Endothelial cell (in vitro differentiated cells): ENCODE results near the gene SRL. TPM values are rescaled to one million over a fixed set of nuclear protein-coding genes. Genes with fewer than 3 reads are reported as not detected.
"Not testable (repeated sequence)": the region's sequence is repeated elsewhere in the genome, so short reads cannot be mapped to it uniquely, and the experiment has no call there.

Experiments used
- DNase-seq: peaks from one replicate; pipeline ENCODE4 v3.0.0; 2021; ENCODE audit warnings: low spot score
- H3K27ac Mint-ChIP-seq: one replicate; pipeline ENCODE4 v1.8.0; 2021; ENCODE audit warnings: mixed read lengths, inconsistent platforms; ENCODE audit not compliant: unreplicated experiment
- H3K27me3 Mint-ChIP-seq: one replicate; pipeline ENCODE4 v1.8.0; 2021; ENCODE audit warnings: mild to moderate bottlenecking, moderate library complexity, mixed read lengths, inconsistent platforms; ENCODE audit not compliant: unreplicated experiment
- H3K36me3 Mint-ChIP-seq: one replicate; pipeline ENCODE4 v1.8.0; 2021; ENCODE audit warnings: mild to moderate bottlenecking, low read depth, mixed read lengths, inconsistent platforms; ENCODE audit not compliant: unreplicated experiment
- H3K4me1 Mint-ChIP-seq: one replicate; pipeline ENCODE4 v1.8.0; 2021; ENCODE audit warnings: mild to moderate bottlenecking, mixed read lengths, inconsistent platforms; ENCODE audit not compliant: unreplicated experiment
- H3K4me3 Mint-ChIP-seq: one replicate; pipeline ENCODE4 v1.8.0; 2021; ENCODE audit warnings: mild to moderate bottlenecking, mixed read lengths, inconsistent platforms; ENCODE audit not compliant: unreplicated experiment
- H3K9me3 Mint-ChIP-seq: one replicate; pipeline ENCODE4 v1.8.0; 2021; ENCODE audit warnings: mixed read lengths, inconsistent platforms; ENCODE audit not compliant: unreplicated experiment
- total RNA-seq: library from RNA; stranded (reverse); fragmentation: NEBNext Ultra II Directional; extraction: Animal tissue kit (Norgen Biotek cat#: 25700); gene quantifications from one replicate; pipeline ENCODE4 v1.2.1, GENCODE V29; 2021; ENCODE audit not compliant: unreplicated experiment
- TF ChIP-seq, protein P1 (sequence below): fragments of 200-600 bp; sonication (generic); IDR thresholded peaks from one replicate; pipeline ENCODE4 v1.5.0; 2021; ENCODE audit warnings: antibody characterized with exemption; ENCODE audit not compliant: unreplicated experiment

The SRL gene
- total RNA-seq, 1 donor from 2014 or later = 0.26 TPM

DNA sequence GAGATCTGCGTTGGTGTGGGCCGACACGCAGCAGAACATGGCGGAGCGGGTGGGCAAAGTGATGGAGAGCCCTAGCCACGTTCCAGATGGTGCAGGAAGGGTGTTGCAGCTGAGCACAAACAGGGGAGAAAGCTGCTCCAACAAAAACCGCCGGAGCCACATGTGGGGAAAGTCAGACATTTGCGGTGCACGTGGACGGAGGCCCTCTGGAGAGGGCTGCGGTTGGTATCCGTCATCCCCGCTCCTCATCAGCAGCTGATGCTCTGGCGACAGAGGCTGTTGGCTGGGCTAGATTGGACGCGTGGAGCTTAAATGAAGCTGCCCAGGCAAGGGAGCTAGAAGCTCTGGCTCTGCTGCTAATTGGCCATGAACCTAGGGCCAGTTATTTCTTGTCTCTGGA lies 82.2 kb downstream of the SRL start:
- no peaks in the 10 kb centered on the region for H3K36me3 Mint-ChIP-seq
- H3K4me1 Mint-ChIP-seq = no peaks in the 10 kb centered on the region
- DNase-seq = no peak
- no peak overlapping the region for H3K4me3 Mint-ChIP-seq
- H3K27ac Mint-ChIP-seq = no peak overlapping the region
- no peaks in the 10 kb centered on the region for H3K9me3 Mint-ChIP-seq
- TF ChIP-seq, protein P1, sequence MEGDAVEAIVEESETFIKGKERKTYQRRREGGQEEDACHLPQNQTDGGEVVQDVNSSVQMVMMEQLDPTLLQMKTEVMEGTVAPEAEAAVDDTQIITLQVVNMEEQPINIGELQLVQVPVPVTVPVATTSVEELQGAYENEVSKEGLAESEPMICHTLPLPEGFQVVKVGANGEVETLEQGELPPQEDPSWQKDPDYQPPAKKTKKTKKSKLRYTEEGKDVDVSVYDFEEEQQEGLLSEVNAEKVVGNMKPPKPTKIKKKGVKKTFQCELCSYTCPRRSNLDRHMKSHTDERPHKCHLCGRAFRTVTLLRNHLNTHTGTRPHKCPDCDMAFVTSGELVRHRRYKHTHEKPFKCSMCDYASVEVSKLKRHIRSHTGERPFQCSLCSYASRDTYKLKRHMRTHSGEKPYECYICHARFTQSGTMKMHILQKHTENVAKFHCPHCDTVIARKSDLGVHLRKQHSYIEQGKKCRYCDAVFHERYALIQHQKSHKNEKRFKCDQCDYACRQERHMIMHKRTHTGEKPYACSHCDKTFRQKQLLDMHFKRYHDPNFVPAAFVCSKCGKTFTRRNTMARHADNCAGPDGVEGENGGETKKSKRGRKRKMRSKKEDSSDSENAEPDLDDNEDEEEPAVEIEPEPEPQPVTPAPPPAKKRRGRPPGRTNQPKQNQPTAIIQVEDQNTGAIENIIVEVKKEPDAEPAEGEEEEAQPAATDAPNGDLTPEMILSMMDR = no peak
- no peaks in the 10 kb centered on the region for H3K27me3 Mint-ChIP-seq

GRCh38 chr16:4158143-4159093 lies 83.5 kb downstream of the SRL start:
- H3K27me3 Mint-ChIP-seq = no peaks in the 10 kb centered on the region
- no peak for DNase-seq
- no peaks in the 10 kb centered on the region for H3K36me3 Mint-ChIP-seq
- H3K4me3 Mint-ChIP-seq = no peak overlapping the region
- H3K27ac Mint-ChIP-seq = no peak overlapping the region
- no peaks in the 10 kb centered on the region for H3K4me1 Mint-ChIP-seq
- TF ChIP-seq, protein P1 = no peak
- H3K9me3 Mint-ChIP-seq = no peaks in the 10 kb centered on the region

DNA sequence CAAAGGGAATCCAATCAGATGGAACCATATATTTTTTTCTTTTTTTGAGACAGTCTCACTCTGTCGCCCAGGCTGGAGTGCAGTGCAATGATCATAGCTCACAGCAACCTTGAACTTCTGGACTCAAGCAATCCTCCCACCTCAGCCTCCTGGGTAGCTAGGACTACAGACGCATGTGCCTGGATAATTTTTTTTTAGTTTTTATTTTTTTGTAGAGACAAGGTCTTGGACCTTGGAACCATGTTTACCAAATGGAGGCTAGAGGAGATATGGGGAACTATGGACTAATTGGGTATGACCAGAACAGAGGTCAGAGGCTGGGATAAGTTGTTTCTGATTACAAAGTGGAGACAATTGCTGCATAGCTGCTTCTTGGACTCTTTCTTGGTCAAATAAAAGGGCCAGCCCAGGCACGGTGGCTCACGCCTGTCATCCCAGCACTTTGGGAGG lies 84.5 kb downstream of the SRL start:
- TF ChIP-seq, protein P1 = no peak
- H3K4me1 Mint-ChIP-seq = no peaks in the 10 kb centered on the region
- no peak for DNase-seq
- H3K27me3 Mint-ChIP-seq = no peaks in the 10 kb centered on the region
- H3K9me3 Mint-ChIP-seq = no peaks in the 10 kb centered on the region
- no peak overlapping the region for H3K4me3 Mint-ChIP-seq
- H3K36me3 Mint-ChIP-seq = no peaks in the 10 kb centered on the region
- H3K27ac Mint-ChIP-seq = no peak overlapping the region

DNA sequence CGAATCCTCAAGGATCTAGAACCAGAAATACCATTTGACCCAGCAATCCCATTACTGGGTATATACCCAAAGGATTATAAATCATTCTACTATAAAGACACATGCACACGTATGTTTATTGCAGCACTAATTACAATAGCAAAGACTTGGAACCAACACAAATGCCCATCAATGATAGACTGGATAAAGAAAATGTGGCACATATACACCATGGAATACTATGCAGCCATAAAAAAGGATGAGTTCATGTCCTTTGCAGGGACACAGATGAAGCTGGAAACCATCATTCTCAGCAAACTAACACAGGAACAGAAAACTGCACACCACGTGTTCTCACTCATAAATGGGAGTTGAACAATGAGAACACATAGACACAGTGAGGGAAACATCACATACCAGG lies 85.4 kb downstream of the SRL start:
- not testable (repeated sequence) for H3K27me3 Mint-ChIP-seq, H3K27ac Mint-ChIP-seq, H3K4me3 Mint-ChIP-seq

DNA sequence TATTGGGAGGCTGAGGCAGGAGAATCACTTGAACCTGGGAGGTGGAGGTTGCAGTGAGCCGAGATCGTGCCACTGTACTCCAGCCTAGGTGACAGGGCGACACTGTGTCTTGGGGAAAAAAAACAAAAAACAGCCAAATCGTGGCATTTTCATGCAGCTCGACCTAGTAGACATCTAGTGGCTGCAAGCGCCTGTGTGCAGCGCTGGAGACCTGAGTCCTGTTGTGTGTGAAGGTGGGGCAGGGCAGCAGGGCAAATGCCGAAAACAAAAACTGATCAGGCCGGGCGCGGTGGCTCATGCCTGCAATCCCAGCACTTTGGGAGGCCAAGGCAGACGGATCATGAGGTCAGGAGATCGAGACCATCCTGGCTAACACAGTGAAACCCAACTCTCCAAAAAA lies 88.5 kb downstream of the SRL start:
- H3K4me1 Mint-ChIP-seq, DNase-seq, H3K27ac Mint-ChIP-seq, H3K27me3 Mint-ChIP-seq, H3K36me3 Mint-ChIP-seq, H3K9me3 Mint-ChIP-seq, H3K4me3 Mint-ChIP-seq: not testable (repeated sequence)

More for the DNA sequence above, 85.4 kb downstream of the SRL start:
- H3K36me3 Mint-ChIP-seq, H3K4me1 Mint-ChIP-seq, H3K9me3 Mint-ChIP-seq, DNase-seq: not testable (repeated sequence)

- Mint-ChIP-seq H3K4me1 (no peaks in the 10 kb centered on the region), H3K27ac (no peak overlapping the region), H3K4me3 (no peak overlapping the region), H3K36me3 (no peaks in the 10 kb centered on the region), H3K27me3 (no peaks in the 10 kb centered on the region), H3K9me3 (no peaks in the 10 kb centered on the region)
- TF ChIP-seq, protein P1 = no peak
- no peak for DNase-seq
Measured at GRCh38 chr16:4152267-4152666, 89.6 kb downstream of the SRL start.
